Retinal pigment epithelial cell (primary cell): ENCODE data around the gene SSR3.
"Not testable (repeated sequence)": the region's sequence is repeated elsewhere in the genome, so short reads cannot be mapped to it uniquely, and the experiment has no call there.

ENCODE experiments used
- DNase-seq: peaks from one replicate; pipeline ENCODE4 v3.0.0-alpha.2; 2010; ENCODE audit warnings: low read depth
- H3K4me3 ChIP-seq: 2 replicates; pipeline ENCODE4 v1.5.1; 2011; ENCODE audit warnings: mild to moderate bottlenecking, low read length, control low read depth, moderate library complexity
- TF ChIP-seq, protein P1 (sequence below): conservative IDR thresholded peaks from 2 replicates; pipeline ENCODE4 v1.5.1; 2011; ENCODE audit warnings: low read depth, low read length, control low read depth, inconsistent platforms

SSR3 gene

GRCh38 chr3:156599089-156599874, 44.4 kb upstream of the SSR3 start:
- TF ChIP-seq, protein P1, sequence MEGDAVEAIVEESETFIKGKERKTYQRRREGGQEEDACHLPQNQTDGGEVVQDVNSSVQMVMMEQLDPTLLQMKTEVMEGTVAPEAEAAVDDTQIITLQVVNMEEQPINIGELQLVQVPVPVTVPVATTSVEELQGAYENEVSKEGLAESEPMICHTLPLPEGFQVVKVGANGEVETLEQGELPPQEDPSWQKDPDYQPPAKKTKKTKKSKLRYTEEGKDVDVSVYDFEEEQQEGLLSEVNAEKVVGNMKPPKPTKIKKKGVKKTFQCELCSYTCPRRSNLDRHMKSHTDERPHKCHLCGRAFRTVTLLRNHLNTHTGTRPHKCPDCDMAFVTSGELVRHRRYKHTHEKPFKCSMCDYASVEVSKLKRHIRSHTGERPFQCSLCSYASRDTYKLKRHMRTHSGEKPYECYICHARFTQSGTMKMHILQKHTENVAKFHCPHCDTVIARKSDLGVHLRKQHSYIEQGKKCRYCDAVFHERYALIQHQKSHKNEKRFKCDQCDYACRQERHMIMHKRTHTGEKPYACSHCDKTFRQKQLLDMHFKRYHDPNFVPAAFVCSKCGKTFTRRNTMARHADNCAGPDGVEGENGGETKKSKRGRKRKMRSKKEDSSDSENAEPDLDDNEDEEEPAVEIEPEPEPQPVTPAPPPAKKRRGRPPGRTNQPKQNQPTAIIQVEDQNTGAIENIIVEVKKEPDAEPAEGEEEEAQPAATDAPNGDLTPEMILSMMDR: no peak
- no peak for DNase-seq
- H3K4me3 ChIP-seq: no peak overlapping the region

DNA sequence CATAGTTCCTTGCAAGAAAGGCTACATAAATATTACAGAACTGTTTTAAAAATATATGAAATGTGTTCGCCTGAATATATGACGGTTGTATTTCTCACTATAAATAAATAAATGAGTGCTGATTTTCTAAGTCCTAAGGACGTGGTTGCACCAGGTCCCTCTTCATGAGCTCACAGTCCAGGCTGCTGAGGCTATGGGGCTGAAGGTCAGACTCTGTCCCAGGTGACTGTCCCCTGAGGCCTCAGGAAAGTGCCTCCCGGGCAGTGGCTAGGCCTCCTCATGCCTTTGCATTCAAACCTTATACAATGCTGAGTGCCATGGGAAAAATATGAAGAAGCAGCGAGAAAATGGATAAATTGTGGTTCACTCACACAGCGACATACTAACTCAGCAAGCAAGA, 43.5 kb upstream of the SSR3 start:
- TF ChIP-seq, protein P1: no peak
- no peak overlapping the region for H3K4me3 ChIP-seq
- no peak for DNase-seq

DNA sequence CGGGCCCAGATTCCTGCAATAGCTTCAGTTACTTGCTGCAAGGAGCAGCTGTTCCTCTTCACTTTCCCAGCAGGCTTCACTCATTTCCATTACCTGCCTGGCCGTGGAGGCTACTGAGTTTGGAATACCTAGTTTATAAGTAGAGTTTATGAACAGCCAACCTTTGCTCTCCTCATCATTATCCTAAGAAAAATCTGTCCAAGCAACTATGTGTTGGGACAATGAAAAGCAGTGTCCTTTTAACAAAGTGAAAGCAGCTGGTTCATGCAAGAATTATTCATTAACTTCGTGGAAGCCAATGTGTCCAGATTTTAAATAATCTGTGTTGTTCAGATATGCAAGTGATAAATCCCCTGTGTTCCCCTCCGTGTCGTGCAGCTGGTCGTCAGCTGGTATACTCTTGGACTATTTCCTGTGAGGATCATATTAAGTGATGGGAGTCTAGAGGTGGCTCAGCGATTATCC, 39.3 kb upstream of the SSR3 start:
- no peak for DNase-seq
- TF ChIP-seq, protein P1: no peak
- no peak overlapping the region for H3K4me3 ChIP-seq

DNA sequence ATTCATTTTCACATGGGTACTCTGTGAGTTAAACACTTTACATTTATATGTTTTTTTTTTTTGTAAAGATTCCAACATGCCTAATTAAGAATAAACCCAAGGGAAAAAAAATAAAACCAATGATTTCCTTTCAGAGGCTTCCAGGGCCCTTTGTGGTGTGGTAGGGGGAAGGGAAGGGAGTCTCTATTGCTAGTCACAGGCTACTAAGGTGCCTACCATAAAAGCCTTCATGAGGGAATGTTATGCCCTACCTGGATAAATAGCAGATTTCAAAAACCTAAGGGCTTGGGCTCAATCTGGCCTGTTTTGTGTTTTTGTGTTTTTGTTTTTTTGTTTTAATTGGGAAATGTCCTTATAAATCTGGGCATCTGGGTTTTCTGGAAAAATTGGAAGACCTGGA, 38.9 kb upstream of the SSR3 start:
- DNase-seq: no peak
- TF ChIP-seq, protein P1: no peak
- no peak overlapping the region for H3K4me3 ChIP-seq

DNA sequence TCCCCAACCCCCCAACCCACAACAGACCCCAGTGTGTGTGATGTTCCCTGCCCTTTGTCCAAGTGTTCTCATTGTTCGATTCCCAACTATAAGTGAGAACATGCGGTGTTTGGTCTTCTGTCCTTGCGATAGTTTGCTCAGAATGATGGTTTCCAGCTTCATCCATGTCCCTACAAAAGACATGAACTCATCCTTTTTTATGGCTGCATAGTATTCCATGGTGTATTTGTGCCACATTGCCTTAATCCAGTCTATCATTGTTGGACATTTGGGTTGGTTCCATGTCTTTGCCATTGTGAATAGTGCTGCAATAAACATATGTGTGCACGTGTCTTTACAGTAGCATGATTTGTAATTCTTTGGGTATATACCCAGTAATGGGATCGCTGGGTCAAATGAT, 34.9 kb upstream of the SSR3 start:
- not testable (repeated sequence) for DNase-seq, H3K4me3 ChIP-seq

DNA sequence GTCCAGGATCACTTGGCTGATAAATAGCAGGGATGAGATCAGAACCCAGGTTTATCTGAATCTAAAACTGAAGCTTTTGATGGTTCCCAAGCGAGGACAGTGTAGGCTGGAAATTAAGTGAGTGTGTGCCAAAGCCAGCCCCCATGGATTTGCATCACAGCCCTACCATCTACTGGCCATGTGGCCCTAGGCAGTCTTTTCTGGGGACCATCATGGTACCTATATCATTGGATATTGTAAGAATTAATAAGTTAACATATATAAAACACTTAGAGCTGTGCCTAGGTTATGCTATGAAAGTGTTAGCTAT, 32.8 kb upstream of the SSR3 start:
- H3K4me3 ChIP-seq: no peak overlapping the region
- TF ChIP-seq, protein P1: no peak
- DNase-seq: no peak

DNA sequence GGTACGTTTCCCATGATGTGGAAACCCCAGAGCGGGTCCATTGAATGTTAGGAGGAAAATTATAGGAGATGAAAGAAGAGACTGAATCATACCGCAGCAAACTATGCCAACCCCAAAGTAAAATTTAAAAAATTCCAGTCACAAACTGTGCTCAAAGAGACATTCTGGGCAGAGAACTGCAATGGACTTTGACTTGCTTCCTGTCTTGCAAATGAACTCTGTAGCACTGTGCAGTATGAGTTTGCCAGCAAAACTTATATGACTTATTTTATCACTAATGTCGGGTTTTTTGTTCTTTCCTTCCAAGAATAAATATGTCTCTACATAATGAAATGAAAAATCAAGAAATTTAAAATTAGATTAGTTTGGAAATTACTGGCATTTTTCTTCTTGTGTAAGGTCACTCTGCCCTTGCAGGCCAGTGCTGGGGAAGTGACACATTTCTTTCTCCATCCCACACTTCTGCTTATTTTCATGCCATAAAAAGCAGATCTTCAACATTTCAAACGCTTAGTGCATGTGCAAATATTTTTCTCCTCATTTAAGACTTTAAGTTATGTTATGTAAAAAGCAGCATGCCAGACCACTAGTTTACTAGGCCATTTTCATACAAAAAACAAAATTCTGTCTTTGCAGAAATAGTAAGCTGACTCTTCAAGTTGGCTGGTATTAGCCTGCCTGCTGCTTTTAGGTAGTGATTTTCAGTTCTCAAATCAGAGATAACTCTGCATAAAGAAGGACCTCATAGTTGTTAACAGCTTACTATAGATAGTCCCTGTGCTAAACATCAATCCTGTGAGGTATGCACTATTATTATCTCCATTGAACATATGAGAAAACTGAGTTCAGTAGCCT, 32.2 kb upstream of the SSR3 start:
- TF ChIP-seq, protein P1: no peak
- DNase-seq: no peak
- H3K4me3 ChIP-seq: no peak overlapping the region
